ENCODE measurements around the gene SLC25A12. TPM values are rescaled to one million over a fixed set of nuclear protein-coding genes. Genes with fewer than 3 reads are reported as not detected.

SLC25A12 gene
- total and polyA plus RNA-seq, 2 of the 13 experiments (the other 11 are each of a cell fraction or from before 2014, with no cell fraction given), result 8.1 to 15.9 TPM

DNA sequence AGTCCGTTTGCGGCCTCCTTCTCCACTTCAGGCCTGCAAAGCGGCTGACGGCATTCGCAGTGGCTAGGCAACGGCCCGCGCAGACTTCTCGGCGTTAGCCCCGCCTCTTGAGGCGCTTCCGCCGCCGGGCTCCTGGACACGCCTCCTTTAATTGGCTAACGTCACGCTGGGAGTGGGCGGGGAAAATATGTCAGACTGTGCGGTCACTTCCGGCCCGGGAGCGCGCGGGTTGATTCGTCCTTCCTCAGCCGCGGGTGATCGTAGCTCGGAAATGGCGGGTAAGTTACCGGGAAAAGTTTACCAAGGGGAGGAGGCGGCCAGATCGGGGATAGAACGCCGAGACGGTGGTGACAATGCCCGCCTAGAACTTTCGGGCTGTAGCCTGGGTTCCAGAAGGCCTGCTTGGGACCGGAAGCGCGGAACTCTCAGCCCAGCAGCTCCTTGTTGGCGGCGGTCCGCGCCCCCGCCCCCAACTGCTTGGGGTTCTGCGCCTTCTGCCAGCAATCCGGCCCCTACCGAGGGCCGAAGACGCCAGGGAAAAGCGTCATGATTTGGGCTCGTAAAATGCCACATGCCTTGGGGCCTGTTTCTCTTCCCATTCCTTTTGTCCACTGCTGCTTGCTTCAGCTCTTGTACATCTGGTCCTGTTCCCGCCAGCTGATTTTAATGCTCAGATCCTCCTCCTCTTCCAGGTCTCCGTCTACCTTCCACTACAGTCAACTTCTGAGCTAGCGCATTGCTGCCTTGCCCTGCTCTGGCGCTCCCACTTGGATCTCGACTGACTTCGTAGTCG, 28.4 kb upstream of the SLC25A12 start, which contains the start of gene HAT1 (continued):
- TF ChIP-seq ZNF431 (CRISPR knock-in tag; IDR thresholded peaks at IDR 0.05; ENCODE audit: borderline replicate concordance, low read depth) (peak; percentile 52; the same call in 1 of the 2 replicates), ZNF574 (CRISPR knock-in tag; IDR thresholded peaks at IDR 0.05) (peak; percentile 64), ZFP82 (CRISPR knock-in tag; IDR thresholded peaks at IDR 0.05; ENCODE audit: borderline replicate concordance) (peak; percentile 12; the same call in 1 of the 2 replicates), ZFY (CRISPR knock-in tag; IDR thresholded peaks at IDR 0.05) (peak; percentile 99), SNRNP70 (IDR thresholded peaks at IDR 0.05; ENCODE audit: low read depth, low read length) (no peak), SP2 (CRISPR knock-in tag; IDR thresholded peaks at IDR 0.05) (peak; percentile 82), AGO1 (IDR thresholded peaks at IDR 0.05; ENCODE audit: low read depth, low read length, poor library complexity, severe bottlenecking) (no peak), MIER3 (CRISPR knock-in tag; IDR thresholded peaks at IDR 0.05; ENCODE audit: borderline replicate concordance) (0 out of 2 replicates have a peak, but pooled peaks have one; percentile 10), GATAD1 (CRISPR knock-in tag; IDR thresholded peaks at IDR 0.05) (peak; percentile 90), ZNF660 (CRISPR knock-in tag; IDR thresholded peaks at IDR 0.05; ENCODE audit: borderline replicate concordance, low read depth) (no peak), ELF3 (CRISPR knock-in tag; IDR thresholded peaks at IDR 0.05) (peak; percentile 61), ZNF124 (CRISPR knock-in tag; IDR thresholded peaks at IDR 0.05) (0 out of 2 replicates have a peak, but pooled peaks have one; percentile 80), ZFP36L1 (CRISPR knock-in tag; IDR thresholded peaks at IDR 0.05) (peak; percentile 37; the same call in 1 of the 2 replicates), TBX2 (CRISPR knock-in tag; IDR thresholded peaks at IDR 0.05; ENCODE audit: borderline replicate concordance) (peak; percentile 76; the same call in 1 of the 2 replicates), ZNF232 (CRISPR knock-in tag; IDR thresholded peaks at IDR 0.05; ENCODE audit: borderline replicate concordance) (peak; percentile 81; the same call in 1 of the 2 replicates)
- TF ChIP-seq, protein P1, sequence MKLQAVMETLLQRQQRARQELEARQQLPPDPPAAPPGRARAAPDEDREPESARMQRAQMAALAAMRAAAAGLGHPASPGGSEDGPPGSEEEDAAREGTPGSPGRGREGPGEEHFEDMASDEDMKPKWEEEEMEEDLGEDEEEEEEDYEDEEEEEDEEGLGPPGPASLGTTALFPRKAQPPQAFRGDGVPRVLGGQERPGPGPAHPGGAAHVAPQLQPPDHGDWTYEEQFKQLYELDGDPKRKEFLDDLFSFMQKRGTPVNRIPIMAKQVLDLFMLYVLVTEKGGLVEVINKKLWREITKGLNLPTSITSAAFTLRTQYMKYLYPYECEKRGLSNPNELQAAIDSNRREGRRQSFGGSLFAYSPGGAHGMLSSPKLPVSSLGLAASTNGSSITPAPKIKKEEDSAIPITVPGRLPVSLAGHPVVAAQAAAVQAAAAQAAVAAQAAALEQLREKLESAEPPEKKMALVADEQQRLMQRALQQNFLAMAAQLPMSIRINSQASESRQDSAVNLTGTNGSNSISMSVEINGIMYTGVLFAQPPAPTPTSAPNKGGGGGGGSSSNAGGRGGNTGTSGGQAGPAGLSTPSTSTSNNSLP (IDR thresholded peaks at IDR 0.05; ENCODE audit: low read depth, low read length), result 0 out of 2 replicates have a peak, but pooled peaks have one; percentile 51
- TF ChIP-seq, protein P2, sequence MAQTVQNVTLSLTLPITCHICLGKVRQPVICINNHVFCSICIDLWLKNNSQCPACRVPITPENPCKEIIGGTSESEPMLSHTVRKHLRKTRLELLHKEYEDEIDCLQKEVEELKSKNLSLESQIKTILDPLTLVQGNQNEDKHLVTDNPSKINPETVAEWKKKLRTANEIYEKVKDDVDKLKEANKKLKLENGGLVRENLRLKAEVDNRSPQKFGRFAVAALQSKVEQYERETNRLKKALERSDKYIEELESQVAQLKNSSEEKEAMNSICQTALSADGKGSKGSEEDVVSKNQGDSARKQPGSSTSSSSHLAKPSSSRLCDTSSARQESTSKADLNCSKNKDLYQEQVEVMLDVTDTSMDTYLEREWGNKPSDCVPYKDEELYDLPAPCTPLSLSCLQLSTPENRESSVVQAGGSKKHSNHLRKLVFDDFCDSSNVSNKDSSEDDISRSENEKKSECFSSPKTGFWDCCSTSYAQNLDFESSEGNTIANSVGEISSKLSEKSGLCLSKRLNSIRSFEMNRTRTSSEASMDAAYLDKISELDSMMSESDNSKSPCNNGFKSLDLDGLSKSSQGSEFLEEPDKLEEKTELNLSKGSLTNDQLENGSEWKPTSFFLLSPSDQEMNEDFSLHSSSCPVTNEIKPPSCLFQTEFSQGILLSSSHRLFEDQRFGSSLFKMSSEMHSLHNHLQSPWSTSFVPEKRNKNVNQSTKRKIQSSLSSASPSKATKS (CRISPR knock-in tag; IDR thresholded peaks at IDR 0.05), result peak; percentile 89; the same call in 1 of the 2 replicates
- TF ChIP-seq, protein P3, sequence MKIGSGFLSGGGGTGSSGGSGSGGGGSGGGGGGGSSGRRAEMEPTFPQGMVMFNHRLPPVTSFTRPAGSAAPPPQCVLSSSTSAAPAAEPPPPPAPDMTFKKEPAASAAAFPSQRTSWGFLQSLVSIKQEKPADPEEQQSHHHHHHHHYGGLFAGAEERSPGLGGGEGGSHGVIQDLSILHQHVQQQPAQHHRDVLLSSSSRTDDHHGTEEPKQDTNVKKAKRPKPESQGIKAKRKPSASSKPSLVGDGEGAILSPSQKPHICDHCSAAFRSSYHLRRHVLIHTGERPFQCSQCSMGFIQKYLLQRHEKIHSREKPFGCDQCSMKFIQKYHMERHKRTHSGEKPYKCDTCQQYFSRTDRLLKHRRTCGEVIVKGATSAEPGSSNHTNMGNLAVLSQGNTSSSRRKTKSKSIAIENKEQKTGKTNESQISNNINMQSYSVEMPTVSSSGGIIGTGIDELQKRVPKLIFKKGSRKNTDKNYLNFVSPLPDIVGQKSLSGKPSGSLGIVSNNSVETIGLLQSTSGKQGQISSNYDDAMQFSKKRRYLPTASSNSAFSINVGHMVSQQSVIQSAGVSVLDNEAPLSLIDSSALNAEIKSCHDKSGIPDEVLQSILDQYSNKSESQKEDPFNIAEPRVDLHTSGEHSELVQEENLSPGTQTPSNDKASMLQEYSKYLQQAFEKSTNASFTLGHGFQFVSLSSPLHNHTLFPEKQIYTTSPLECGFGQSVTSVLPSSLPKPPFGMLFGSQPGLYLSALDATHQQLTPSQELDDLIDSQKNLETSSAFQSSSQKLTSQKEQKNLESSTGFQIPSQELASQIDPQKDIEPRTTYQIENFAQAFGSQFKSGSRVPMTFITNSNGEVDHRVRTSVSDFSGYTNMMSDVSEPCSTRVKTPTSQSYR (CRISPR knock-in tag; IDR thresholded peaks at IDR 0.05; ENCODE audit: borderline replicate concordance), result no peak; the same call in 1 of the 2 replicates
